Activated CD4-positive, alpha-beta T cell treated with anti-CD3 and anti-CD28 coated beads, Interleukin-2, amount 10 ng/mL, durations not matched to agents 7 days and 5 days (primary cell): ENCODE measurements around the gene DENND2C. TPM values are rescaled to one million over a fixed set of nuclear protein-coding genes. Genes with fewer than 3 reads are reported as not detected.

Experiments
- CTCF ChIA-PET: fragments of 350-600 bp; sonication (Branson Sonifier 250); formaldehyde crosslinking; loops from one replicate; lab custom pipeline; 2021; ENCODE audit warnings: antibody characterized with exemption; lab: Charles Lee
- POLR2A ChIA-PET: fragments of 350-600 bp; sonication (Branson Sonifier 250); formaldehyde crosslinking; loops from one replicate; lab custom pipeline; 2021; ENCODE audit warnings: antibody characterized with exemption; lab: Charles Lee
- DNase-seq: peaks from one replicate; pipeline ENCODE4 v3.0.0-alpha.2; 2020
- H3K27ac Mint-ChIP-seq: one replicate; pipeline ENCODE4 v1.8.0; 2021; ENCODE audit warnings: mild to moderate bottlenecking, moderate library complexity, mixed read lengths
- H3K27me3 Mint-ChIP-seq: one replicate; pipeline ENCODE4 v1.8.0; 2021; ENCODE audit warnings: mixed read lengths
- H3K36me3 Mint-ChIP-seq: one replicate; pipeline ENCODE4 v1.8.0; 2021; ENCODE audit warnings: low read depth, mixed read lengths
- H3K4me1 Mint-ChIP-seq: one replicate; pipeline ENCODE4 v1.8.0; 2021; ENCODE audit warnings: mixed read lengths
- H3K4me3 Mint-ChIP-seq: one replicate; pipeline ENCODE4 v1.8.0; 2021; ENCODE audit warnings: mild to moderate bottlenecking, moderate library complexity, mixed read lengths
- H3K9me3 Mint-ChIP-seq: one replicate; pipeline ENCODE4 v1.8.0; 2021; ENCODE audit warnings: mixed read lengths
- total RNA-seq, 2 experiments: library from RNA; stranded (reverse); gene quantifications; one replicate each; pipeline ENCODE4 v1.2.3, GENCODE V29; 2021

DENND2C gene
- total RNA-seq, 2 experiments from 2014 or later = 0.12 to 0.15 TPM

- H3K4me3 Mint-ChIP-seq = no peak overlapping the region
- no peak for DNase-seq
- no peak overlapping the region for H3K27ac Mint-ChIP-seq
- H3K36me3 Mint-ChIP-seq = peaks cover 5% of the 10 kb centered on the region
- H3K4me1 Mint-ChIP-seq = no peaks in the 10 kb centered on the region
- H3K9me3 Mint-ChIP-seq = no peaks in the 10 kb centered on the region
- ChIA-PET POLR2A (no interaction called here), CTCF (interaction anchor here (1.0 kb wide), 1 partner anchor 11 kb away, joined by 3 read pairs; no protein-coding TSS in a partner anchor)
- peaks cover 15% of the 10 kb centered on the region for H3K27me3 Mint-ChIP-seq
These were observed 30.3 kb upstream of the DENND2C start for GRCh38 chr1:114700036-114700600.

GRCh38 chr1:114696810-114697209, 27.0 kb upstream of the DENND2C start:
- Mint-ChIP-seq H3K4me1 (no peaks in the 10 kb centered on the region), H3K36me3 (no peaks in the 10 kb centered on the region), H3K4me3 (no peak overlapping the region), H3K9me3 (no peaks in the 10 kb centered on the region), H3K27me3 (peaks cover 15% of the 10 kb centered on the region), H3K27ac (no peak overlapping the region)
- ChIA-PET CTCF (interaction anchor here (1.1 kb wide), 1 partner anchor 113 kb away, joined by 4 read pairs; no protein-coding TSS in a partner anchor), POLR2A (no interaction called here)
- no peak for DNase-seq

GRCh38 chr1:114695430-114696058, 25.7 kb upstream of the DENND2C start, which contains the start of gene AMPD1:
Gene AMPD1, minus strand, starts transcription at chr1:114695546. Its CDS starts 75 bp downstream, at chr1:114695471.
- Mint-ChIP-seq H3K27me3 (peaks cover 16% of the 10 kb centered on the region), H3K36me3 (no peaks in the 10 kb centered on the region), H3K4me1 (no peaks in the 10 kb centered on the region), H3K9me3 (no peaks in the 10 kb centered on the region), H3K4me3 (no peak within 1 kb of the TSS), H3K27ac (no peak within 1 kb of the TSS)
- ChIA-PET POLR2A (no interaction called here), CTCF (interaction anchor here (0.9 to 1.2 kb wide), 3 partner anchors 11 to 349 kb away, joined by 3 to 4 read pairs (median 3); no protein-coding TSS in a partner anchor)
- no peak for DNase-seq

GRCh38 chr1:114694540-114695310, 24.9 kb upstream of the DENND2C start:
- POLR2A ChIA-PET = no interaction called here

GRCh38 chr1:114692947-114693346, 23.1 kb upstream of the DENND2C start:
- no peaks in the 10 kb centered on the region for H3K4me1 Mint-ChIP-seq
- DNase-seq = no peak
- CTCF ChIA-PET = interaction anchor here (0.7 to 1.0 kb wide), 2 partner anchors 8 to 743 kb away, joined by 3 to 4 read pairs; no protein-coding TSS in a partner anchor
- POLR2A ChIA-PET = interaction anchor here (0.6 kb wide), 1 partner anchor 145 kb away, joined by 3 read pairs; no protein-coding TSS in a partner anchor
- no peaks in the 10 kb centered on the region for H3K36me3 Mint-ChIP-seq
- H3K9me3 Mint-ChIP-seq = no peaks in the 10 kb centered on the region
- no peak overlapping the region for H3K4me3 Mint-ChIP-seq
- peaks cover 22% of the 10 kb centered on the region for H3K27me3 Mint-ChIP-seq
- H3K27ac Mint-ChIP-seq = no peak overlapping the region

More at GRCh38 chr1:114694540-114695310, 24.9 kb upstream of the DENND2C start:
- Mint-ChIP-seq H3K27me3 (peaks cover 15% of the 10 kb centered on the region), H3K27ac (no peak overlapping the region), H3K4me3 (no peak overlapping the region), H3K4me1 (no peaks in the 10 kb centered on the region), H3K9me3 (no peaks in the 10 kb centered on the region), H3K36me3 (no peaks in the 10 kb centered on the region)
- no peak for DNase-seq
- CTCF ChIA-PET = interaction anchor here (0.9 to 1.2 kb wide), 3 partner anchors 12 to 348 kb away, joined by 3 to 4 read pairs (median 3); no protein-coding TSS in a partner anchor

- CTCF ChIA-PET = interaction anchor here (0.7 kb wide), 1 partner anchor 978 kb away, joined by 3 read pairs; no protein-coding TSS in a partner anchor
- no peaks in the 10 kb centered on the region for H3K9me3 Mint-ChIP-seq
- peaks cover 33% of the 10 kb centered on the region for H3K27me3 Mint-ChIP-seq
- H3K27ac Mint-ChIP-seq = no peak overlapping the region
- no peak overlapping the region for H3K4me3 Mint-ChIP-seq
- no peaks in the 10 kb centered on the region for H3K4me1 Mint-ChIP-seq
- no peaks in the 10 kb centered on the region for H3K36me3 Mint-ChIP-seq
- DNase-seq = no peak
- POLR2A ChIA-PET = no interaction called here
These were observed 21.2 kb upstream of the DENND2C start for GRCh38 chr1:114691061-114691460.

- no peak for DNase-seq
- no peak overlapping the region for H3K4me3 Mint-ChIP-seq
- H3K9me3 Mint-ChIP-seq = no peaks in the 10 kb centered on the region
- H3K27ac Mint-ChIP-seq = no peak overlapping the region
- no peaks in the 10 kb centered on the region for H3K4me1 Mint-ChIP-seq
- ChIA-PET POLR2A (no interaction called here), CTCF (no interaction called here)
- H3K36me3 Mint-ChIP-seq = no peaks in the 10 kb centered on the region
- H3K27me3 Mint-ChIP-seq = peaks cover 33% of the 10 kb centered on the region
These were observed 20.3 kb upstream of the DENND2C start for GRCh38 chr1:114690148-114690547.

- H3K9me3 Mint-ChIP-seq = no peaks in the 10 kb centered on the region
These were observed 18.7 kb upstream of the DENND2C start for GRCh38 chr1:114688526-114688925.

GRCh38 chr1:114685851-114686250, 16.0 kb upstream of the DENND2C start:
- Mint-ChIP-seq H3K36me3 (no peaks in the 10 kb centered on the region), H3K27ac (no peak overlapping the region), H3K4me1 (no peaks in the 10 kb centered on the region), H3K9me3 (no peaks in the 10 kb centered on the region), H3K4me3 (no peak overlapping the region), H3K27me3 (peaks cover 44% of the 10 kb centered on the region)
- POLR2A ChIA-PET = no interaction called here
- CTCF ChIA-PET = no interaction called here
- no peak for DNase-seq

More at GRCh38 chr1:114688526-114688925, 18.7 kb upstream of the DENND2C start:
- Mint-ChIP-seq H3K4me3 (no peak overlapping the region), H3K4me1 (no peaks in the 10 kb centered on the region), H3K27ac (no peak overlapping the region), H3K27me3 (peaks cover 40% of the 10 kb centered on the region), H3K36me3 (no peaks in the 10 kb centered on the region)
- CTCF ChIA-PET = no interaction called here
- DNase-seq = no peak
- POLR2A ChIA-PET = no interaction called here

GRCh38 chr1:114677691-114678090, 7.8 kb upstream of the DENND2C start:
- Mint-ChIP-seq H3K27ac (no peak overlapping the region), H3K27me3 (peaks cover 34% of the 10 kb centered on the region), H3K9me3 (no peaks in the 10 kb centered on the region), H3K4me1 (no peaks in the 10 kb centered on the region), H3K36me3 (no peaks in the 10 kb centered on the region), H3K4me3 (no peak overlapping the region)
- ChIA-PET CTCF (no interaction called here), POLR2A (no interaction called here)
- no peak for DNase-seq

- no peak for DNase-seq
- ChIA-PET POLR2A (no interaction called here), CTCF (no interaction called here)
- no peak overlapping the region for H3K4me3 Mint-ChIP-seq
- H3K27ac Mint-ChIP-seq = no peak overlapping the region
- H3K27me3 Mint-ChIP-seq = peaks cover 36% of the 10 kb centered on the region
- H3K9me3 Mint-ChIP-seq = no peaks in the 10 kb centered on the region
- no peaks in the 10 kb centered on the region for H3K4me1 Mint-ChIP-seq
- no peaks in the 10 kb centered on the region for H3K36me3 Mint-ChIP-seq
These were observed 6.3 kb upstream of the DENND2C start for GRCh38 chr1:114676115-114676514.

- DNase-seq = no peak
- ChIA-PET CTCF (interaction anchor here (1.5 to 1.6 kb wide), 2 partner anchors 211 to 325 kb away, joined by 3 to 5 read pairs; no protein-coding TSS in a partner anchor), POLR2A (no interaction called here)
- peaks cover 11% of the 10 kb centered on the region for H3K4me1 Mint-ChIP-seq
- H3K27me3 Mint-ChIP-seq = peaks cover 27% of the 10 kb centered on the region
- no peak overlapping the region for H3K27ac Mint-ChIP-seq
- H3K36me3 Mint-ChIP-seq = no peaks in the 10 kb centered on the region
- H3K4me3 Mint-ChIP-seq = no peak overlapping the region
- H3K9me3 Mint-ChIP-seq = no peaks in the 10 kb centered on the region
These were observed 2.1 kb upstream of the DENND2C start for GRCh38 chr1:114671939-114672275.
